NCI-H146 treated with DMSO at 0.1 percent for 48 hours (cell line): ENCODE data around the gene CNTNAP2.

ENCODE experiments used
- DNase-seq: peaks from one replicate; lab custom pipeline; 2025; ENCODE audit not compliant: unreplicated experiment; lab: John Stamatoyannopoulos, UW

Gene CNTNAP2

DNA sequence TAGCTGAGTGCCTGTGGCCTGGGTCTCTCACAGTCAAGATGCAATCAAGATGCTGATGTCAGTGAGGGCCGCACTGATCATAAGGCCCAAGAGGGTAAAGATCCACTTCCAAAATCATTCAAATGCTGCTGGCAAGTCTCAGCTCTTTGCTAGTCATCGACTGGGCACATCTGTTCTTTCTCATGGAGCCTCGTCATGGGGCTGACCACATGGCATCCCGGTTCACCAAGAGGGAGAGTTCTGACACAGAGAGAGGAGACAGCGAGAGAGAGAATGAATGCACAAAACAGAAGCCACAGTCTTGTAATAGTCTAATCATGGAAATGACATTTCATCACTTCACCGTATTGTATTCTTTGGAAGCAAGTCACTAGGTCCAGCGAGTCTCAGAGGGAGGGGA lies 1406.5 kb downstream of the CNTNAP2 start:
- DNase-seq = no peak

DNA sequence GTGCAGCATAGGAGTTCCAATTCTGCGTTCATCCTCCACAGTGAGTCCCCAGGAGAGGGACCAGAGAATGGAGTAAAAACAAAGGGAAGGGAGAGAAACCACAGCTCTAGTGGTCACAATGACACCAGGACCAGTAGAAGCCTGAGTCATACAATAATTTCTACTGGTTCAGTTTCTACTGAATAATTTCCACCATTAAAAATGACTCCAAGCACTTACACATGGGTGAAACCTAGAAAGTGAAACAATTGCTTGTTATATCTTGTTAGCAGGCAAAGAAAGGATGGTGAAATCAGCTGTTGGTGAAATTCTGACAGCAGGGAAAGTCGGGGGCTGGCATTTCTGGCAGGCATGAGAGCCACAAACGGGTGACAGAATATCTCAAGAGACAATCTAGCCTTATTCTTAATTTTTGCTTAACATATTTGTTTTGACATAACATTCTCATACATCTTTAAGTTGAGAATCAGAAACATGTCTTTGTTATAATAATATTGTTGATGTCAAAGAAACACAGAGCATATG lies 1408.2 kb downstream of the CNTNAP2 start:
- no peak for DNase-seq

DNA sequence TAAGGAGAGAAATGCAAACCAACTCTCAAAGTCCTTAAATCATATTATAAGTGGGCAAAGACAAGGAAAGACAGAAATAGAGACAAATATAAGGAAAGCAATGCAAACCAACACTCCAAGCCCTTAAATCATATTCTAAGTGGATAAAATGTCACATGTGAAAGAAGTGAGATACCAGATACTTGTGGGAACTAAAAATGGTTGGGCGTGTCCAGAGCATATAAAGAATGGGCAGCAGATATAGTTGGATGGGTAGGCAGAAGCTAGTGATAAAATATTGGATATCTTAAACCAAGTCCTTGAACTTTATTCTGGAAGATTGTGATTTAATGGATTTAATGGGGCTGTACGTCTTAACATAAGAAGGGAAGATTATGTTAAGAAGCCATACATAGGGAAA lies 1408.7 kb downstream of the CNTNAP2 start:
- DNase-seq = no peak

DNA sequence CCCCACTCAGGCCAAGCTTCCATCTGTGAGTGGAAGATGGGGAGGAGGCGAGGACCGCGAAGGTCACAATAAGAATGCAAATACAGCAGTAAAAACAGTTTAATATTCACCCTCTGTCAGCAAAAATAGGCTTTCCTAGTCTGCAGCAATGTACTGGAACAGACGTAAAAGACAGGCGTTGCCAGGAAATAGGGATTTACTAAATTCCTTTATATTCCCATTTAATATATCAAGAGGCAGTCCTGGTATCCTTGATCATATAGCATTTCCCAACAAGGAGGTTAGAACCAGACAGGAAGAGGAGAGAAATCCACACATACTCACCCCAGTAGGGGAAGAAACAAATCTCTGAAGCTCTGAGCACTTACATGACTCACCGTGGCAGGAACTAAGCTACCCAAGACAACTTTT lies 1419.1 kb downstream of the CNTNAP2 start:
- DNase-seq = no peak

DNA sequence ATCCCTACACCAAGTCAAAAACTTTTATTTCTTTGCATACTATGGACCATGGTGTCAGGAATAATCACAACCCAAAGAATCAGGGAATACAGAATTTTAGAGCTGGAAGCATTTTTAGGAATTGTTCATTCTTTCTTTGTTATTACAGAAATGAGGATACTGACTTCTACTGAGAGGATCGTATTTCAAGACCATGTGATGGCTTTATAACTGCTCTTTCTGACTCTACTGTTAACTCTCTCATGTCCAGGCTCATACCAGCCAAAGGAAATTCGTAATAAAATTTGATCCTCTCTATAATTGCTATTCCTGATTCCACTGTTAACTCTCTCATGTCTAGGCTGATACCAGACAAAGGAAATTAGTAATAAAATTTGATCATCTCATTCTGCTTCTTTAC lies 1423.1 kb downstream of the CNTNAP2 start:
- no peak for DNase-seq

DNA sequence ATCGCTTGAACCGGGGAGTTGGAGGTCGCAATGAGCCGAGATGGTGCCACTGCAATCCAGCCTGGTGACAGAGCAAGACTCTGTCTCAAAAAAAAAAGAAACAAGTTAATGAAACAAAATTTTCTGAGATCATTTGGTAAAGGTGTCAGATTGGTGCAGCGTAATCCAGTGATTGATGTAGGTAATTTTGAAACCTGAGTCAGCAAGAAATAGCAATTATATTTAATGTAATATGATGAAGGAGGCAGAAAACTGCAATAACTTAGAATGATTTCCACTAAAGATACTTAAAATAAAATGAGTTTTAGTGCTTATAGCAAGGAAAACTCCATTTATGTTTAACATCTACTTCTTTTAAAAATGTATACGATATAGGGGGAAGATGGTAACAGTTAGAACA lies 1424.1 kb downstream of the CNTNAP2 start:
- no peak for DNase-seq

DNA sequence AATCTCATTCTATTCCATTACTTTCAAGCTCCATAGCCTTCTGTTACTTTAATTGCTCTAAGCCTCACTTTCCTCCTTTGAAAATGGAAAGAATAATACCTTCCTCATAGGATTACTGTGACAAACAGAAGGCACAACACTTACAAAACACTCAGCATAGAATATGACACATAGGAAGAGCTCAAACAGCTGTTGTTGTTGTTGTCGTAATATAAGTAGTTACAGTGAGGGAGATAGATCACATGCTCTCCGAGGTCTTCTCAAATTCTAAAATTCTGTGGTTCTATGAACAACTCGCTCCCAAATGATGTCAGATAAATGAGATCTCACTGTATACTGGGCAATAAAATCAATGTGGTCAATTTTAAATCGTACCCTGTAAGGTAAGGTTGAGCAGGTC lies 1424.7 kb downstream of the CNTNAP2 start:
- no peak for DNase-seq

DNA sequence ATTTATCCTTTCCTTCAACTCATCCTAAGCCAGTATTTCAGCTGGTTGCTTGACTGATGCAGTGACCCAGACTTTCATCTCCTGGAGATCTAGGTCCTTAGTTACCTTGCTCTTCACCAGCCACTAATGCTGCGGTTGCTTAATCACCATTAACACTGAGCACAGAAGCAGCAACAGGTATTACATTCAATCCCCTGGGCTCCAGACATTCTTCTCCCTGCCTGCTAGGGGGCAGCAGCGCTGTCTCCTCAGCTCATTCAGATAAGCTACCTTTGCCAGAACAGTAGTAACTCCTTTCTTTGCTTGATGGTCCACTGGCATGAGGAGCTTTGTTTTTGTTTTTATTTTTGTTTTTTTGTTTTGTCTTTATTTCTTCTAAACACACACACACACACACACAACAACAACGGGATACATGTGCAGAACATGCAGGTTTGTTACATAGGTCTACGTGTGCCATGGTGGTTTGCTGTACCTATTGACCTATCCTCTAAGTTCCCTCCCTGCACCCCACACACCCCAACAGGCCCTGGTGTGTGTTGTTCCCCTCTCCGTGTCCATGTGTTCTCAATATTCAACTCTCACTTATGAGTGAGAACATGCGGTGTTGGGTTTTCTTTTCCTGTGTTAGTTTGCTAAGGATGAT lies 1430.8 kb downstream of the CNTNAP2 start:
- DNase-seq = no peak

DNA sequence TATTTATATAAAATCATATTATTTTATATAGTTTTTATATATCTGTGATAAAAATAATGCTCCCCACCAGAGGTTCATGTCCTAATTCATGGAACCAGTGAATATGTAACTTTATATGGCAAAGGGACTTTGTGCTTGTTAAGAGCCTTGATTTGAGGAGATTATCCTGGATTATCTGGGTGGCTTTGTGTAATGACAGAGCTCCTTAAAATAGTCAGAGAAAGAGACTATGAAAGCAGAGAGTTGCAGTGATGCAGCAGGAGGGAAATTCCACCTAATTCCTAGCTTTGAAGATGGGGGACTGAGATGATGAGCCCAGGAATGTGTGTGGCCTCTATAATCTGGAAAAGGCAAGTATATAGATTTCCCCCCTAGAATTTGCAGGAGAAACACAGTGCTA lies 1439.7 kb downstream of the CNTNAP2 start:
- DNase-seq = no peak

DNA sequence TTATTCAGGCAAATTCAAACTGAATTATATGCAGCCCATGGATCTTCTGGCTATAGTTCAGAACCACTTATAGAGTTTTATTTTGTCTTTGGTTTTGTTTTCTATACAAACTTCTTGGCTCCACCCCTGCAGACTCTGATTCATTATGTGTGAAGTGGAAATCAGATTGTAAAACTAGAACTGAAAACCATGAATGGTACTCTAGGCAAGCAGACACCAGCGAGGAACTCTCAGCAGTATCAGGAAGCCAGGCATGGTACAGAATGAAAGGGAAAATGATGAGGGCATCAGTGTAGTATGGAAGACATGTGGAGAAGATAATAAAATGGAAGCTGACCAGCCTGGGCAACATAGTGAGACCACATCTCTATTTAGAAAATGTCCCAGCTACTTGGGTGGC lies 1447.1 kb downstream of the CNTNAP2 start:
- no peak for DNase-seq

DNA sequence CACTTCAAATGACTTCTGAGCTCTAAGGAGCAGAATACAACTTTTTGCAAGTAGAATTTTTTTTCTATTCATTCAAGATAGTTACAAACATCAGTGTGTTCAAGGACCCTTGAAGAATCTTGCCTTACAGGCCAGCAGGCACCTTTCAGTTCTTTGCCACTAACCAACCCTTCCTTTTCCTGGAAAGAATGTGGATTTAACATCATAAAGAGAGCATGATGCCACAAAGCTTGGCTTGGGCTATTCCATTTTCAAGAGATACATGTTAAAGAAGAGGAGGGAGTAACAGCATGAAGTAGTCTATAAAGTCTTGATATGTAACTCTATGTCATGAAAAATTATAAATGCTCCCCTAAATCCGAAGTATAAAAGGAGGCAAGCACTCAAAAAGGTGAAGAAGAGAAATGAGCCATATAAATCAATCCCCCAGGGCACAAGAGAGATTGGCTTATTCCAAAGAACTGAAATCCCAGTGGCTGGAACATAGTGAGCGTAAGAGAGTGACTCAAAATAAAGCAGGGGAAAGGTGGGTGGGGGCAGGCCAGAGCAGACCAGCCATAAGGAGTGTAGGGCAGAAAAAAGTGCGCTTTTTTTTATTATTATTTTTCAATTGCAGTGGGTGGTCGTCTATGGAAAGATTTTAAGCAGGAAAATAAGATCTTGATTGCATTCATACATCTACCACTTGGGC lies 1448.3 kb downstream of the CNTNAP2 start:
- no peak for DNase-seq

DNA sequence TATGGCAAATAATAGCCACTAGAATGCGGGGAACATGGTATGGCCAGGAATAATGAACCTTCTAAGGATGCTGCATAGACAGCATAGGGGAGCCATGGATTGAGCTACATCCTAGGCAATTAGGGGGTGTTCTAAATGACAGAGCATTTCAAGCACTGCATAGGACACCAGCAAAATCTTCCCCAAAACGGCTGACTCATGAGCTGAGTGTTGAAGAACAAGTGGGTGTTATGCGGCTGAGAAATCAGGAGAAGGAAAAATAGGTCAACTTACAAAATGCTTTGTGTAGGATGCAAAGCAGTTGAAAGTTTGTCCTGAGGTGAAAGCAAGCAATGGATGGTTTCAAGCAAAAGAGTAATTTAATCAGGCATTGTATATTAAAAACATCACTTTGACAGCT lies 1450.4 kb downstream of the CNTNAP2 start:
- no peak for DNase-seq

DNA sequence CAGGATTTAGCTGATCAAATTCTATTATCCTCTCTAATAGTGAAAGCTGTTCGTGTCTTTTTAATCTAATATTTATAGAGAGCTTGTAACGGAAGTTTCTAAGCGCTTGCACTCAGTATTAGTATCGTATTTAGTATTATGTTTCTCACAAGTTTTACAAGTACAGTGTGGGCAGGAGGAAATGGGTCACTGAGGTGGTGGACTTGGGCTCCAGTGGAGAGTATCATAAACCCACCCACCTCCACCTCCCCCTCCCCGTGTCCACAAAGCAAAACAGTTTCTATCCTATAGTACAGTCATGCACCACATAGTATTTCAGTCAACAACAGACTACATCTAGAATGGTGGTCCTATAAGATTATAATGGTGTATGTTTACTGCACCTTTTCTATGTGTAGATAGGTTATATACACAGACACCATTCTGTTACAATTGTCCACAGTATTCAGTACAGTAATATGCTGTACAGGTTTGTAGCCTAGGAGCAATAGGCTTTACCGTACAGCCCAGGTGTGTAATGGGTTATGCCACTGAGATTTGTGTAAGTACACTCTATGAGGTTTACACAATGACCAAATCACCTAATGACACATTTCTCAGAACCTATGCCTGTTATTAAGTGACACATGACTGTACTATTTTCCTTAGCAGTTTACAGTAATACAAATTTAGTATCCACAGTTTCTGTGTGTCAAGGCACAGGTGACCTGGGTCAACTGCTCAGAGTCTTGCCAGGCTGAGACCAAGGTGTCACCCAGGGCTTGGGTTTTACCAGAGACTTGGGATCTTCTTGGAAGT lies 1452.7 kb downstream of the CNTNAP2 start:
- no peak for DNase-seq

DNA sequence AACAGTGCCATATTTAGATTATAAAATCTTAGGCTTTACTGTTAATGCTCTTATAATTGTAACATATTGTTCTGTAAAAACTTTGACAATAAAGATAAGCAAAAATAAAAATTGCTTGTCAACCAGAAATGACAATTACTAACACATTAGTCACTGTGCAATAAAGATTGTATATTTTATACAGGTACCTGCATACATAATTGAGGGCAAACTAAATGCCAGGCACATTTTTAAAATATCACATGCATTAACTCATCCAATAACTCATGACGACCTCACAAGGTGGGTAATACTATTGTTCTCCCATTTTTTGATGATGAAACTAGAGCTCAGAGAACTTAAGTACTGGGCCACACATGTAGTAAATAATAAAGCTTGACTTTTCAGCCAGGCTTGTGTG lies 1453.8 kb downstream of the CNTNAP2 start:
- DNase-seq = no peak

DNA sequence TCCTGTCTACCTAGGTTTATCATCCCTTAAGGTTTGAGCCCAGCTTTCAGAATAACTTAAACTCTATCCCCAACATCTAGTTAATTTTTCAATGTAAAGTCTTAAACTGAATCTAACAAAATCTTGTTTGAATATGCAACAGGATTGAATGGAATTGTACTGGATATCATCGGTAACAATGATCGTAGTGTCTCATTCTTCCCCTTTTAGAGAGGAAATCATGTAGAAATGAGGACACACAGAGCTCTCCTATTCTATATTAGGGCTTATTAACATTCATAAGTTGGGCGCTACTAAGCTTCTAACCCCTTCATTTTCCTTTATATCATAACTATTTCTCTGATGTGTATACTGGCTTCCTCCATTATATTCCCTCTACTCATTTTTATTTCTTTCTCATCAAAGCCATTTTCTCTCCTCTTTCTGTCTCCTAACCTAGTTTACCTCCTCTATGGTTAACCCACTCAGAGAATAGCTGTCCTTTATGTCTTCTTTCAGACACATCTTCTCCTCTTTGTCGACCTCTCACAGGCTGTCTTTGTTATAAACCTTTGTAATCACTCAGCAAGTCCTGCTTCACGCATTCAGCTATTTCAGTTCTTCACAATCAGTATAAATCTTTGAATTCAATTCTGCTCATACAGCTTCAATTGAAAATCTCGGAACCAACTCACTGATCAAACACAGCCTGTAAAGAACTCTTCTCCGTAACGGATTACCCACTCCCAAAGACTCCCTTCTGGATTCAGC lies 1455.0 kb downstream of the CNTNAP2 start:
- no peak for DNase-seq

DNA sequence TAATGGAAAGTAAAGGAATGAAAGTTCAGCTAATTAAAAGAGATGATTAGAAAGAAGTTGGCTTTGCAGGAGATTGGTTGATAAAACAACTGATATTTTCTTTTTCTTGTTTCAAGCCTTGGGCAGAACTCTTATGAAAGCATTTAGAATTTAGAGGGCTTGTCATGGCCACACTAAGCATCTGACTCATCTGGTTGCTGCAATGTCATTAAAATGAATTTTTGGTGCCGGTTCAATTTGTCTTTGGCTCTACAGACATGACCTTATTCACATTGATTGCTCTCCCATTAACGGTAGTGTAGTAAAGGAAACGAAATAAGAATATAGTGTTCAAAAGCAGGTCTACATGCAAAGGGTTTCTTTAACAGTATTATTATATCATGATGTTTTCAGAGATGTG lies 1461.6 kb downstream of the CNTNAP2 start:
- DNase-seq = no peak

DNA sequence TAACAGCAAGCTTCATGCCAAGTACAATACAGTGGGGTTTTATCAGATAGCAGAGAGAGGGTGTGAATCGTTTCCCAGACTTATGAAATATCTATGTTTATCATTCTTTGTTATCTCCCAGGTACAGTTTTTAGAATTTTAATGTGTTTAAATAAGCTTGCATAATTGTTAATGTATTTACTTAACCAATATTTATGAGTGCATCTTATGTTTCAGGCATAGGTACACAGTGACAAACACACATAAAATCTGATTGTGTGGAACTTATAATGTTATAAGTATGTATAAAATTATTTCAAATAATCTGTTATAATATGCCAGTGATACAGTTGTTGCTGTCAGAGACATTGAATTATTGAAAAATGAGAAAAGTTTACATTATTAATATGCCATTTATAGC lies 1462.5 kb downstream of the CNTNAP2 start:
- DNase-seq = peak; percentile 22

DNA sequence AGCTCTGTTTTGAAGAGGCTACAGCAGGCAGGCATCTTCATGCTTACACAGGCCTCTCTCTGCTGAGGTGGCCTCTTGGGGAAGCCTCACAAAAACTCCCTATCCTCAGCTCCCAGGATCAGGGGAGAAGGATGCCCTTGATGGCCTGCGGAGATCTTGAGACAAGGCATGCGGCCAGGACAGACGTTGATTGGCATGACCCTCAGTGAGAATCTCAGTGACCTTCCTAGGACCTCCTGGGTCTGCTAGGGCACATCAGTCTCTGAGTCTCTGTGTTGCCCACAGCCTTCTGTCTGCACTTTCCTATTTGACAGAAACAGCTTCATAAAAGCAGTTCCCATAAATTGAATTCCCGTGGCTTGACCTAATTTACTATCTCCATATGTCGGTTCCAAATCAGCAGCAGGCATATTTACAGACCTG lies 1468.2 kb downstream of the CNTNAP2 start:
- no peak for DNase-seq

DNA sequence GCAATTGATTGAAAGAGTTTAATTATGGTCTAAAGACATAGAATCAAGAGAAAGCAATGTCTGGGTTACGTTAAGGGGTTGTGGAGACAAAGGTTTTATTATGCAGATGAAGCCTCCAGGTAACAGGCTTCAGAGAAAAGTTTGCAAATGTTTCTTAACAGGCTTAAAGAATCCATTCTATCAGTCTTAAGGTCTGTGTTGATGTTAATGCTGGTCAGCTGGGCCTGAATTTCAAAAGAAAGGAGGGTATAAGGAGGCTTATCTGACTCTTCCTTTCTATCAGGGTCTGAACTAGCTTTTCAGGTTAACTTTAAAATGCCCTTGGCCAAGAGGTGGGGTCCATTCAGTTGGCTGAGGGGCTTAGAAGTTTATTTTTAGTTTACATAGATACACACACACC lies 1469.5 kb downstream of the CNTNAP2 start:
- DNase-seq = no peak

DNA sequence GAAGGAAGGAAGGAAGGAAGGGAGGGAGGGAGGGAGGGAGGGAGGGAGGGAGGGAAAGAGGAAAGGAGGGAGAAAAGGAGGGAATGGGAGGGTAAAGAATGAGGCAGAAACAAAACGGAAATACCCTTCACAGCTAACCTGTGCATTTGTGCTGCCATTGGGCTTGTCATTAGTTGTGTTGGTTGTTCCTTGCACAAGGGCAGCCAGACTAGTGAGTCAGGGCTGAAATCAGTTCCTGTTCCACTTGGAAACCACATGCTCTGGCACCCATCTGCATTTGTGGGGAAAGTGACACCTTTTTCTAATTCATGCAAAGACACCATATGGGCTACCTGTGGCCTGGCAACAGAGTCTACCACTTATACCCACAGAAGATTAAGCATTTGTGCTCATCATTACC lies 1469.9 kb downstream of the CNTNAP2 start:
- no peak for DNase-seq
